Left ventricle myocardium superior (tissue), 1 donor: ENCODE measurements around the gene CLCA4. TPM values are rescaled to one million over a fixed set of nuclear protein-coding genes. Genes with fewer than 3 reads are reported as not detected.
"Not testable (repeated sequence)": the region's sequence is repeated elsewhere in the genome, so short reads cannot be mapped to it uniquely, and the experiment has no call there.

Source experiments
- ATAC-seq: fragments of 200-7000 bp; cut with Tn5 transposase; one replicate; pipeline ENCODE4 v1.9.1; 2020; ENCODE audit warnings: mild to moderate bottlenecking, moderate library complexity
- DNase-seq: peaks from one replicate; pipeline ENCODE4 v3.0.0-alpha.2; 2020
- intact Hi-C: fragments of 100-400 bp; cut with micrococcal nuclease; formaldehyde crosslinking; loops from one replicate; pipeline ENCODE4 v1.11.0; 2022
- total RNA-seq: library from RNA; stranded (reverse); fragmentation: NEBNext Ultra II Directional; extraction: Animal tissue kit (Norgen Biotek cat#: 25700); gene quantifications from one replicate; pipeline ENCODE4 v1.2.1, GENCODE V29; 2021
- donor health status: DM: no; HTN: yes; CAD: no; lungs with severe emphysema.

Gene CLCA4
- total RNA-seq, 1 donor from 2014 or later: not detected

DNA sequence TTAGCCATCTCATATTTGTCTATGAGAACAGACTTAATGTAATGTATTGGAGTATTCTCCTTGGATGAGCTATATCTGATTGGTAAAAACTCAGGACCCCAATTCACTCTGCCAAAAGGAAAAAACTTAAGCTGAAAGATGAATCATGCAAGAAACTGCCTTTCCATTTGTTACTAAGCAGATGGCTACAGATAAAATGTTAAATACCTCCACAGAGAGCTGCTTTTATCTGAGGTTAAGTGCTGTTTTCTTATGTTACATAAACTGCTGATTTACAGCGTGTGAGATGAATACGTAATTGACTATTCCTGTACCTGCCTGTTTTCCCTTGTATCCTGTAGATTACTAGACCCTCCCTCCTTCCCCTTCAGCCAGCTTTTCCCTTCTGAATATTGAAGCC, 49.3 kb downstream of the CLCA4 start:
- ATAC-seq: no peak
- no peak for DNase-seq
- intact Hi-C loops: no loop called here

DNA sequence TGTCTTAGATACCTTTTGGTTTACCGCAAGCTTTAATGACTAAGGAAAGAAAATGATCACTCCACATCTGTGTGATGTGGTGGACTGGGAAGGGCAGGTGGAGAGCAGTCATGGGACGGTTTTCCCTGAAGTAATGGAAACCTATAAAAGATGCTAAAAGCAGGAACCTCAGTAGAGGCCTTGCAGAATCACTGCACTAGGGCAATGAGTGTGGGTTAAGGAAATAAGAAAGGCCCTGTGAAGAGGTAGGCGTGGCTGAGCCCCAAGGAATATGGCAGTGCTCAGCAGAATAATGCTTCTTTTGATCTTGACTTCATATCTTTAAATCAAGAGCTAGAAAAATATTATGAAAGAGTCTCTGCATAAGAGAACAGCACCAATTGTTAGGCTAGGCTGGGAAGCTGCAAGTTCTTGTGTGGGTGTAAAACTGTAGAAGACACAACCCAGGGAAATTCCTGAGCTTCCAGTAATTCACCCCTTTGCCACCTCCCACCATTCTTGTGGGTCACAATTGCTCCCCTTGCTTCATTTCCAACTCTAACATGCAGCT, 49.9 kb downstream of the CLCA4 start:
- no peak for ATAC-seq
- intact Hi-C loops: no loop called here
- no peak for DNase-seq

DNA sequence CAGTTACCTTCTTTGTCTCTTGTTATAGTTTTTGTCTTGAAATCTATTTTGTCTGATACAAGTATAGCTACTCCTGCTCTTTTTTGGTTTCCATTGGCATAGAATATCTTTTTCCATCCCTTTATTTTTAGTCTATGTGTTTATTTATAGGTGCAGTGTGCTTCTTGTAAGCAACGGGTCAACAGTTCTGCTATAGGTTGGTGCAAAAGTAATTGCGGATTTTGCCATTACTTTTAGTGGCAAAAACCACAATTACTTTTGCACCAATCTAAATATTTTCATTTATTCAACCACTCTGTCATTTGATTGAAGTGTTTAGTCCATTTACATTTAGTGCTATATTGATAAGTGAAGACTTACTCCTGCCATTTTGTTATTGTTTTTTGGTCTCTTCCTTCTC, 59.2 kb downstream of the CLCA4 start:
- intact Hi-C loops, DNase-seq, ATAC-seq: not testable (repeated sequence)

DNA sequence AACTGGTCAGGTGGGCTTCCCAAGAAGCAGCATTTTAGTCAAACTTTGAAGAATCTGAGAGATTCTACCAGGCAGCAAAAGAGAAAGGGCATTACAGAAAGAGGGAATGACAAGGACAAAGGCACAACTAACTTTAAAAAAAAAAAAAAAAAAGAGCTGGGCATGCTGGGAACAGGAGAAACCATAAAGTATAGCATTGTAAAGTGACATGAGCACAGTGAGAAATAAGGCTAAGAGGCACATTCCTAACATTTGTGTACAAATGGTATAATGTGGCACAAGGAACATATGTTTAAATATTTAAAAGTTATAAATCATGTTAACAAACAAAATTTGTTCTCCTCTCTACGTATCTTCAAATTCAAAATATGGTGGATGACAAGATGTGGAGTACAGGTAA, 69.6 kb downstream of the CLCA4 start:
- DNase-seq: no peak
- intact Hi-C loops: no loop called here
- no peak for ATAC-seq

DNA sequence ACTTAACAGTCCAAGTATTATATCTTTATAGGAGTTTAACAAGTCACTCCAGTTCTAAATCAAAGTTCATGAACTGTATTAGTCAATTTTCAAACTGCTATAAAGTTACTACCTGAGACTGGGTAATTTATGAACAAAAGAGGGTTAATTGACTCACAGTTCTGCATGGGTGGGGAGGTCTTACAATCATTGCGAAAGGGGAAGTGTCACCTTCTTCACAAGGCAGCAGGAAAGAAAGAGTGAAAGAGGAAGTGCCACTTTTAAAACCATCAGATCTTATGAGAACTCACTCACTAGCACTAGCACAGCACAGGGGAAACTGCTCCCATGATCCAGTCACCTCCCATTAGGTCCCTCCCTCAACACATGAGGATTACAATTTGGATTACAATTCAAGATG, 70.0 kb downstream of the CLCA4 start:
- no peak for DNase-seq
- ATAC-seq: no peak
- intact Hi-C loops: no loop called here

DNA sequence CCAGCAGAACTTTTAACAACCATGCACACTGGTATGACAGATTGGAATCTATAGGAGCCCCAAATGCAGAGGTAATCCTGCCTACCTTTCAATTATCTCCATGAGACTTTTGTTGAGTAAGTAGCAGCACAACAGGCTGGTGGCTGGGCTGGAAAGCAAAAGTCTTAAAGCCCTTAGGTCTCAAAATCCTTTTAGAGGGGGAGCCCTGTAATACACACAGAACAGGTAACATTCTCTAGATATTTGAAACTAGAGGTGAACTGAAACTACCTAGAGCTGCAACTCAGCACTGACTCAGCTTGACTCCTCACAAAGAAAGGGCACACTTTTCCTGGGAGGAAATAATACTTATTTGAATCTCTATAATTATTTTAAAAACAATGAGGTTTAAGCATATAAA, 71.5 kb downstream of the CLCA4 start:
- DNase-seq (no peak), ATAC-seq (no peak)
- intact Hi-C loops: no loop called here

DNA sequence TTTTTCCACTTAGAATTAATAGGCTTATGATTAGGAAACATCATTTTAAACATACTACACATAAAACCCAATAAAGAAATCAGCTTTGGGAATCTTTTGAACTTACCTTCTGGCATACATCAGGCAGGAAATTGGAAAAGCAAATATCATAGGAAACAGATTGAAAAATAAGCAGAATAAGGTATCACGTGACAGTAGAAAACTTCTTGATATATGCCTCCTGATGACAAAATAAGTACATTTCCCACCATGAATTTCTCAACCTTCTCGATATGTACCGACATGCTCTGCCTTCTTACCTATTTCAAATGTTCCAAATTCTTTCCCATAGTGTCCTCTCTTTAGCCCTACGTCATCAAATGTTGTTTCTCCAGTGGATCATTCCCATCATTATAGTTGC, 72.4 kb downstream of the CLCA4 start:
- intact Hi-C loops: no loop called here
- ATAC-seq (no peak), DNase-seq (no peak)

DNA sequence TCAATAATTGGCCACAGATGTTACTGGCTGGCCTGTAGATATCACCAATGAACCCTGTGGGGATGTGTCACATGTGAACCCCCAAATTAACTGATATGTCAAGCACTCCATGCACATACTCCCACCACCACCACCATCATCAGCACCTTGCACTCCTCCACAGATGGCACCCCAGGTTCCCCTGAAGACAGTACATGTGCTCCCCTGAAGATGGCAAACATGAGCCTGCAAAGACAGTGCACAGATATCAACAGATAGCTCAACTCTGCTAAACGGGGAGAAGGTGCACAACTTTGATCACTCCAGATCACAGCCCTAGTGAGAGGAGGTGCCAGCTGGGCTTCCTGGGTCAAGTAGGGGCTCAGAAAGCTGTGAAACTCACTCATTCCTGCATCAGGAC, 74.4 kb downstream of the CLCA4 start:
- no peak for DNase-seq
- ATAC-seq: no peak
- intact Hi-C loops: no loop called here

Other genes starting within 250 kb of the CLCA4 start
- 7.6 TPM for gene ODF2L, start 150.8 kb upstream of the CLCA4 start, total RNA-seq
- gene CLCA2, start 122.9 kb upstream of the CLCA4 start, total RNA-seq: not detected
- gene CLCA1, start 78.2 kb upstream of the CLCA4 start, total RNA-seq: not detected
- 122 TPM for gene SH3GLB1, start 157.5 kb downstream of the CLCA4 start, total RNA-seq